NCI-H2171 treated with DMSO at 0.1 percent for 48 hours (cell line): Measurements from ENCODE around the gene TEX10.
"Not testable (repeated sequence)": the region's sequence is repeated elsewhere in the genome, so short reads cannot be mapped to it uniquely, and the experiment has no call there.

Source experiments
- DNase-seq: peaks from one replicate; lab custom pipeline; 2025; lab: John Stamatoyannopoulos, UW

Gene TEX10

DNA sequence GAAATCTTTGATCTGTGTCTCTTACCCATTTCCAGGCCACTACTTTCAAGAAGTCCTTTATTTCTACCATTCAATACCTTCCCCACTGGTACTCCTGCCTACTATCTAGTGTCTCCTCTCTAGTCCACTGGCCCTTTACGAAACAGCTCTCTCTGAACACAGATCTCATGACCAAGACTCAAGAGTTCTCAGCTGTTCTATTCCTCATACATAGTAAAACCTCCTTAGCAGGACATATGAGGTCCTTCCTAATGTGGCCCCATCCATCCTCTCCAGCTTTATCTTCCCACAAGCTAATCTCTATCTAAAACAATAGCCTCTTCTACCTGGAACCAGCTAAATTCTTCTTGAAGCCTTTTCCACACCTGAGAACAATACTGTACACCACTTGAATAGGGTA is 2.6 kb downstream of the TEX10 start:
- no peak for DNase-seq

DNA sequence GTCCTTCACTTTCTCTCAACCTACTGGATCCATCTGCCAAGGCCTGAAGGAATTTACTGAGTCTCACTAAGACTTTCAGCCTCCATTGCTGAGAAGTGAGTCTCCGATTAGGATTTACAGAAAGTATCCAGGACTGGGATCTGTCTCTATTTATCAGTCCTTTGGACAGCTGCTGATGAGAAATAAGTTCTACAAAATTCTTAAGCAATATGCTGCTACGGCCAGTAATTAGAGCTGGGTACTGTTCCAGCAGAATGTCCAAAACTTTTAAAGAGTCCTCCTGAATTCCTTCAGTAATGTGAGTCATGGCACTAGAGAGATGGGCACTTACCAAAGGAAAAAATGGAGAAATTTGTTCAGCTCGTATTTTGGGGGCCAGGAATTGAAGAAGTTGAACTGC is 5.9 kb downstream of the TEX10 start:
- DNase-seq = no peak

DNA sequence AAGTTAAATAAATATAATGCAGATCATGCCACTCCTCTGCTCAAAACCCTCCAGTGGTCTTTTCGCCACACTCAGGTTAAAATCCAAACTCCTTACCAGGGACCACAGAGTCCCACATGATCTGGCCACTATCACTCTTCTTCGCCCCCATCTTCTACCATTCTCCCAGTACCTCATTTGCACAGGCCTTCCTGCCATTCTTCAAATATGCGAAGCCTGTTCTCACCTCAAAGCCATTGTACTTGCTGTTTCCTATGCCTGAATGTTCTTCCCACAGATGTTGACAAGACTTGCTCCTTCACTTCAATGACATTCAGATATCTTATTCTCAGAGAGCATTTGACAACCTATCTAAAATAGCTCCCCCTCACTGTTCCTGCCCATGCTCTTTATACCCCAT is 10.9 kb downstream of the TEX10 start:
- no peak for DNase-seq

DNA sequence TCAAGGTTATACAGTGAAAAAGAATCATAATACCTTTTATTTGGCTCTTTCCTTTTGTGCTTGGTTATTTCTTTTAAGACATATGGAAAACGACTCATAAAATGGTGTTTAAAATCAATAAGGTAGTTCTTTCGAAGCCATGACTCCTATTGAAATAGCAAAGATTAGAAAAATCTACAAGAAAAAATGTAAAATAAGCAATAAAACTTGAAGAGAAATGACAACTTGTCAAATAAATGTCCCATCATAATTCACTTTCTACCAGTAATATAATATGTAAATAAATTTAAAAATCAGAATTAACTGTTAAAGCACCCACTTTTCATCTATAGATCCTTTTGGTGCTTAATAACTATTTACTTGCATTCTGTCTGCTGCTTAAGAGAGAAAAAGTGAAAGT is 12.5 kb downstream of the TEX10 start:
- DNase-seq = no peak

DNA sequence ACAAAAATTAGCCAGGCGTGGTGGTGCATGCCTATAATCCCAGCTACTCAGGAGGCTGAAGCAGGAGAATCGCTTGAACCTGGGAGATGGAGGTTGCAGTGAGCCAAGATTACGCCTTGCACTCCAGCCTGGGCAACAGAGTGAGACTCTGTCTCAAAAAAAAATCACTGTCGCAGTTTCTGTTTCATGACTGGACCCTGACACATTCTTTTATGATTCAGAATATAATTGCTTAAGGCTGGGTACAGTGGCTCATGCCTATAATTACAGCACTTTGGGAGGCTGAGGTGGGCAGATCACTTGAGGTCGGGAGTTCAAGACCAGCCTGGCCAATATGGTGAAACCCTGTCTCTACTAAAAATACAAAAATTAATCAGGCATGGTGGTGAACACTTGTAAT is 14.0 kb downstream of the TEX10 start:
- DNase-seq = not testable (repeated sequence)

DNA sequence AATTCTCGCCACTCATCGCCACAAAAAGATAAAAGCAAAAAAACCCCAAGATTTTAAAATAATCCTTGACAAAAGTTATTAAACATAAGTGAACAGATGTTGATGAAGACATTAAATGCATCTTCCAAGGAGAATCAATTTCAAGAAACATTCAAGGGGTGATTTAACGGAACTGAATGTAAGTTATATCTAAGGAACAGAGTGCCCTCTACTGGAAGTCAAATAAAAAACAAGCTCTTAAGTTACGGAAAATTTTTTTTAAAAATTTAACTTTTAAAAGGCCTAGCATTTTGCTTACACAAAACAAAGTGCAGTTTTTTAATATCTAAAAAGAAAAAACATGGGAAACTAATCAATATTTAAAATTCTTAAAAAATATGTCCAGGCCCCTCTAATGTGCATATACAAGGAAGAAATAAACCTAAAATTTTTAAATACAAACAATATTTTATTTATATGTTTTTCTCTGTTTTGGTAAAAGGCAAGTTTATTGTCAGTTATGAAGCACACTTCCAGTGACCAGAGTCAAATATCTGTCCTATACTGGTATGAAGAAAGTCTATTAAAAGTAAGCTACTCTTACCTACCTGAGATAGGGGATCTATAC is 28.0 kb downstream of the TEX10 start:
- peak; percentile 73 for DNase-seq

DNA sequence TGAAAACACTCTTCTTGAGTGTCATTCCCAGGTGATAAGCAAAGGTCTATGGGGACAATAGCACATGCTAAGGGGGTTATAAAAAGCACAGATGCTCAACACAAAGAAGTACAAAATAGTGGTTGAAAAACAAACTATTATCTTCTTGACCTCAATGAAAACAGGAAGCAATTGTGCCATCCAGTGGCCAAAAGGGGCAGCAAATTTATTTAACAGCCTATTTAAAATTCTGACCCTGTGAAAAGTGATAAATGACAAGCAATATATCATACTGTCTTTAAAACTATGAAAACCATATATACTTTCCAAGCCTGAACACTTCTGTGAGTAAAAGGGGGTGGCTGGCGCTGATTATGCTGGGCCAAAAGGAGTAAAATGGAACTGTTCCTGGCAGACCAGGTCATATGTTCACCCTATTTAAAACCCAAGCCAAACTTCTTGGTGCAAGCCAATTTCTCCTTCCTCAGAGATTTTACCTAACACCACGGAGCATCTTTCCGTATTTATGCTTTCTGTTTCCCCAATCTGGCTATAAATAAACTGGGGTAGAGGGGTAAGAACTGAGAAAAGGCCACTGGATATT is 29.7 kb downstream of the TEX10 start:
- peak; percentile 45 for DNase-seq

DNA sequence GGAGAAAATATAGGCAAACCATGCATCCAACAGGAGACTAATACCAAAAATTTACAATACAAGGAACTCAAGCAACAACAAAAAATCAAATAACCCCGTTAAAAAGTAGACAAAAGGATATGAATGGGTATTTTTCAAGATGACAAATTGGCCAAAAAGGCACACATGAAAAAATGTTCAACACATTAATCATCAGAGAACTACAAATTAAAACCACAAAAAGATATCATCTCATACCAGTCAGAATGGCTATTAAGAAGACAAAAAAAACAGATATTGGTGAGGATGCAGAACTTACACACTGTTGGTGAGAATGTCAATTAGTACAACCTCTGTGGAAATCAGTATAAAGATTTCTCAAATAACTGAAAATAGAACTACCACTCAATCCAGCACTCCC is 35.0 kb downstream of the TEX10 start:
- DNase-seq = no peak

DNA sequence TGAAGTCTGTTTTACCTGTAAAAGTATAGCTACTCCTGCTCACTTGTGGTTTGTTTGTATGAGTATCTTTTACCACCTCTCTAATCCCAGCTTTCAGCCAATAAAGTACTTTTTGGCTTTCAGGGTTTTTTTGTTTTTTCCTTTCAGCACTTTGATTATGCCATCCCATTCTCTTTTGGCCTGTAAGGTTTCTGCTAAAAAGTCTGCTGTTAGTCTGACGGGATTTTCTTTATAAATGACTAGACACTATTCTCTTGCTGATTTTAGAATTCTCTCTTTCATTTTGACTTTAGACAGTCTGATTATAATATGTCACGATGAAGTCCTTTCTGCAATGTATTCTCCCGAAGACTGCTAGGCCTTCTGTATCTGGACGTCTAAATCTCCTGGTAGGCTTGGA is 37.2 kb downstream of the TEX10 start:
- DNase-seq = no peak

DNA sequence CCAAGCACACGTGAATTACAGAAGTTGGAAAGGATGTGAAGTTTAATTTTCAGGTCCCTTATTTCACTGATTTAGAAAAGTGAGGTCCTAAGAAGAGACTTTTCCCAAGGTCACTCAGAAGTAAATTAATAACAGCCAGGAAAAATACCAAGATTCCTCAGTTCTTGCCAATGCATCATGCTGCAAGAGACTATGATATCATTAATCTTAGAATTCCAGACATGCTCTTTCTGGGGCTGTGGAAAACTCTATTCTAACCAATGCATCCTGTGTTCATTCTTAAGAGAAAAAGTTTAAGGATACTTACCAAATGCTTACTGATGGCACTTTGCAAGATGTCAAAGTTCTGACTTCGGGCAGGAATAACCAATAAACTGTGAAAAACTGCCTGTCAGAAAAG is 42.8 kb downstream of the TEX10 start:
- DNase-seq = no peak

DNA sequence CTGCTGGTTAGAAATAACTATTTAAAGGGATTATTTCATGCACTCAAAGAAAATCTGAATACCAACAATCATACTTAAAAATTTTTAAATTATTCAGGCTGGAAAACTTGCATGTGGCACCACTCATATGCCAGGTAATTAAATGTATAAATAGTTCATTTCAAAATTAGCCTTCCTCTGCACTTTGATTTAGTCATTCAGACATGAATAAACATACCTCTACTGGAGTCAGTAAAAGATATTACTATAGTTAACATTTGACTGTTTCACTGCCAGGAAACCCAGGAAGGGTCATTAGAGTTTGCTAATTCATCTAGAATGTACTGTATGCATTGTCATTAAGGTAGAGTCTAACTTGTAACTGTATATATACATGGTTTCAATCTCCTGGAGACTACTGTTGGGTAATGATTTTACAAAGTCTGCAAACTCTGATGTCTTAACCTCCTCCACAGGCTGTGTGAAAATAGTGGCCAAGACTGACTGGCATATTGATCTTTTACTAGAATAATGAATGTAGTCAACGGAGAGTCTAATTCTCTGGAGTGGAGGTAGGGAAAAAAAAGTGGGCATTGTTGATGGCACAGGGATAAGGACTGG is 43.7 kb downstream of the TEX10 start:
- DNase-seq = no peak

DNA sequence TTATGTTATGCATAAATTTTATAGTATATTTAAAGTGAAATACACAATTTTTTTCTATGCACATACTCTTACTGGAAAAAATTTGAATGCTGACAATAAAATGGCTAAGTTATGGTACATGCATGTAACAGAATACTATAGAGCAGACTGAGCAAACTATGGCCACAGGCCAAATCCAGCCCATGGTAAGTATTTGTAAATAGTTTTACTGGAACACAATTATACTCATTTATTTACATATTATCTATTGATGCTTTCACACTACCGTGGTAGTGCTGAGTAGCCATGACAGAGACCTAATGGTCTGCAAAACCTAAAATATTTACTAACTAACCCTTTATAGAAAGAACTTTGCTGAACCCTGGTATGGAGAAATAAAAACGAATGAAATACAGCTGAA is 45.7 kb downstream of the TEX10 start:
- DNase-seq = no peak

DNA sequence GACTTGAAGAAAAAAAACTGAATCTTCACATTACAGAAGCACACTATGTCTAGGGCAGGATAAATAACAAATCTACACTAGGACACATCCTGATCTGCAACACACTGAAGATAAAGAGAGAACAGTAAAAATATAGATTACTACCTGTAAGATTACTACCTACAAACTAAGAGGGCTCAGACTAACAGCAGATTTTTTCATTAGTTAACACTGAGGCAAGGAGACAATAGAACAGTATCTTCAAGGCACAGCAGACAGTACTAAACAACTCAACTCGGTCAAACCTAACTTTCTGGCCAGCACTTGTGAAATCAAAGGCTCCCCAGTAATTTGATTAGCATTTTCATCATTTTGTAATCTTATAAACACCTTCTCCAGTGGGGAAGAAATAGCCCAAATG is 46.5 kb downstream of the TEX10 start:
- no peak for DNase-seq

DNA sequence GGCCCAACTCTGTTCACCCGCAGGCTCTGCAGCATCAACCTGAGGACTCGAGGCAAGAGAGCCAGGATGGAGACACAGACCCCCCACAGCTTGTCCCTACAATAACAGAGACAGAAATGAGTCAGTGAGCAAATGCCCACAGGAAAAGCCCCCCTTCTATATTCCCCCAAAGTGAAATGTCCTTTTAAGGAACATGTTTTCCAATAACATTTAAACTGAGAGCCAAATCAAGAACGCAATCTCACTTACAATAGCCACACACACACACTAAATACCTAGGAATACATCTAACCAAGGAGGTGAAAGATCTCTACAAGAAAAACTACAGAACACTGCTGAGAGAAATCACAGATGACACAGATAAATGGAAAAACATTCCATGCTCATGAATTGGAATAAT is 49.0 kb downstream of the TEX10 start:
- no peak for DNase-seq

DNA sequence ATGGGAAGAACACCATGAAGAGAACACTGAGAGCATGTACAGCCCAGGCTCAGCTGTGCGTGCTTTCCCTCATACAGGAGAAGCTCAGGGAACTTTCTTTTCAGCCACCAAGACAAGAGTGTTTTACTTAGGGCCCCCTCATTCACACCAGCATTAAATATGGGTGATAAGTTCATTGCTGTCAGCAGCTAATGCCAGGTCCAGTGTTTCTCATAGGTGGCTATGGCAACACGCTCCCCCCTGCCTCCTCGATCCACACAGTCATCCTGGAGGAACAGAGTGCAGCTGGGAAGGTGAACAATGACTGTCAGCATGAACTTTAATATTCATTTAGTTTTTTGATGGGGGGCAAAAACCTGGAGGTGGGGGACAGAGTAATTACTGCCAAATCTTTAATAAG is 54.4 kb downstream of the TEX10 start:
- no peak for DNase-seq

DNA sequence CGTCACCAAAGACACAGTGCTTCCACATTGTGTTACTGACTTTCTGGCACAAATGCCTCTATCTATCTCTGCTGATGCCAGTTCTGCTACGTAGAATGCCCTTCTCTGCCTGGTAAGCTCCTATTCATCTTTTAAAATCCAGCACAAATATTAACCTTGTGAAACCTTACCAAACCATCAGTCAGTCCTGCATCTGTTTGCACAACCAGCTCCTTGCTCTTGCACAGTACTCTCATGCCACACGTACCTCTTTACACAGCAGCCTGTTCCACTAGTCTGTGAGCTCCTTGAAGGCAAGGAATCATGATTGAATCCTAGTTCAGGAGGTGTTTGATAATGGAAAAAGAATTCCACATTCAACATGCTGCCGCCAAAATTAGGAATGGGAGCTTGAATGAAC is 56.3 kb downstream of the TEX10 start:
- DNase-seq = no peak

DNA sequence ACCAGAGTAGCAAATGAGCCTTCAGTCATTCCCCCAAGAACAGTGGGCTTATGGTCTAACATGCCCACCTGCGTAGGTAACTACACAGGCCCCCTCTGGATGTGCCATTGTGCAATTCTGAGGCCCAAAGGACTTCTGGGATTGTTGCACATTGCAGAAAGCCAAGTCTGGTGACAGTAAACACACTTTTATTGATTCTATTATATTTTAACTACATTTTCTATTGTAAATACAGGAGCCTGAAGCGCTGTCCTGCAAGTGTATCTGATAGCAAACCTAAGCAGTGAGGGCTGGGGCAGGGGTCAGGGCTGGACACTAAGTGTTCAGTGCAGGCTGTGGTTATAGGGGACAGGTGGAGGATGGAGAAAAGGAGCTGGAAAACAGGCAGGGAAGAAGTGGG is 57.5 kb downstream of the TEX10 start:
- no peak for DNase-seq

DNA sequence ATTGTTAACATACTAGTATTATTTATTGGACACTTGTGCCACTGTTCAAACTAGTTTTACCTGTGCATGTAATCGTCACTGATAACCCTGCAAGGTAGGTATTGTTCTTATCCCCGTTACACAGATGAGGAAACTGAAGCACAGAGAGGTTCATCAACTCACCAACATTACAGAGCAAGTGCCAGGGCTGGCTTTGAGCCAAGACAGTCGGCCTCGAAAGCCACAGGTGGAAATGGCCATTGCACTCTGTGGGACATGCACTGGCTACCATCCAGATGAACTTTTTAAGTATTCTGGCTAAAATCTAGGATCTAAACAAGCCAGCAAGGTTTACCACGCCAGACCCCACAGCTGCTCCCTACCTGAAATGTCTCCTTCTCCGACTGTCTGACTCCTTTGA is 57.9 kb downstream of the TEX10 start:
- DNase-seq = no peak

DNA sequence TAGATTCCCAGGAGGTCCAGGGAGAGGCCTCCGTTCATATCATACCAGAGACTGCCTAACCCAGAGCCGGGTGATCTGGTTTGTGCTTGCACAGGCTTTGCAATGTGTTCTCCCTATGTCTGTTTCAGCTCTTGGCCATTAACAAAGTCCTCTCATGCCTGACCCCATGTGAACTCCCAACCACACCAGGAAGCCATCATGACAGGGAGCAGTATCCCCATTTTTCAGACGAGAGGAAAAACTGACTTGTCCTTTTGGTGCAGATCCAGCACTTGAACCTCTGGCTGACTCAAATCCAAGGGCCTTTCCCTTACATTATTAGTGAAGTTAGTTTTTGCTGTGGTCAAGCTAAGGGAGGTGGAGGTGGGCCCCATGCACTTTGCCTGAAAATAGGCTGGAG is 58.4 kb downstream of the TEX10 start:
- no peak for DNase-seq

DNA sequence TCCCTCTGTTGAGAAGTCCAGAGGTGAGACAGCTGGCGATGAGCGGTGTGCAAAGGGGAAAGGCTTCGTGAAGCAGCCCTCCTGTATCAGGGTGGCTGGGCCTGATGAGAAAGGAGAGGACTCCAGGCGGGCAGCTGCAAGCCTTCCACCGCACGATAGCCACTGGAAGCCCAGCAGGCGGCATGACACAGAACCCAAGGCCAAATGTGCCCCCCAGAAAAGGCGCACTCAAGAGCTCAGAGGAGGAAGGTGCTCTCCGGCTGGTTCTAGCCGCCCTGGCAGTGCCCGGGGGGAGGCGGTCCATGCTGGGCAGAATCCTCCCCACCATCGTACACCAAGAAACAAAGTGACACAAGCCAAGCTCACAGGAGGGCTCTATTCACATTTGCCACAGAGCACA is 60.3 kb downstream of the TEX10 start:
- no peak for DNase-seq

DNA sequence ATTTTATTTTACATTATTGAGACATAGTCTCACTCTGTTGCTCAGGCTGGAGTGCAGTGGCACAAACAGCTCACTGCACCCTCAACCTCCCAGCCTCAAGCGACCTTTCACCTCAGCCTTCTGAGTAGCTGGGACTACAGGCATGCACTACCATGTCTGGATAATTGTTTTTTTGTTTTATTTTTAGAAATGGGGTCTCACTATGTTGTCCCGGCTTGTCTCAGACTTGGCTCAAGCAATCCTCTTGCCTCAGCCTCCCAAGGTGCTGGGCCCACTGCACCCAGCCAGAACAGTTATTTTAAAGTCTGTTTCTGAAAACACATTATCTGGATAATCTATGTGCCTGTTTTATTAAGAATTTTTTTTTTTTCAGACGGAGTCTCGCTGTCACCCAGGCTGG is 62.0 kb downstream of the TEX10 start:
- DNase-seq = no peak

DNA sequence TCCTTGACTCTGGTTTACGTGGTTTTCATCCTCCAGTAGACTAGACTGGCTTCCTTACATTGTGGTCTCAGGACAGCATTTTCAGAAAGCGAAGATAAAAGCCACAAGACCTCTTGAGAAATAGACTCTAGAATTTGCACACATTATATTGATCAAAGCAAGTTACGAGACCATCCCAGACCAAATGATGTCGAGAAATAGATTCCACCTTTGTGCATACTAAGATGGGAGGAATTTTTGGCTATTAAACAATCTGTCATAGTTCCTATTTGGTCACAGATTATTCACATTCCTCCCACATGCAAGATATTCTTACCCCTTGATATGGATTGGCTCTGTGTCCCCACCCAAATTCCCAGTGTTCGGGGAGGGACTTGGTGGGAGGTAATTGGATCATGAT is 65.6 kb downstream of the TEX10 start:
- no peak for DNase-seq

DNA sequence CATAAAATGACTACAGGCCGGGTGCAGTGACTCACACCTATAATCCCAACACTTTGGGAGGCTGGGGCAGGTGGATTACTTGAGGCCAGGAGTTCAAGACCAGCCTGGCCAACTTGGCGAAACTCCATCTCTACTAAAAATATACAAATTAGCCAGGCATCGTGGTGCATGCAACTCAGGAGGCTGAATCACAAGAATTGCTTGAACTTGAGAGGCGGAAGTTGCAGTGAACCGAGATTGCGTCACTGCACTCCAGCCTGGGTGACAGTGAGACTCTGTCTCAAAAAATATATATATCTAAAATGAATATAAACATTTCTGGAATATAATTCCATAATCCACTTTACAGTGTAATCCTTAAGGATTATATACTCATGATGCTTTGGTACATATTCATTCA is 66.5 kb downstream of the TEX10 start:
- no peak for DNase-seq

DNA sequence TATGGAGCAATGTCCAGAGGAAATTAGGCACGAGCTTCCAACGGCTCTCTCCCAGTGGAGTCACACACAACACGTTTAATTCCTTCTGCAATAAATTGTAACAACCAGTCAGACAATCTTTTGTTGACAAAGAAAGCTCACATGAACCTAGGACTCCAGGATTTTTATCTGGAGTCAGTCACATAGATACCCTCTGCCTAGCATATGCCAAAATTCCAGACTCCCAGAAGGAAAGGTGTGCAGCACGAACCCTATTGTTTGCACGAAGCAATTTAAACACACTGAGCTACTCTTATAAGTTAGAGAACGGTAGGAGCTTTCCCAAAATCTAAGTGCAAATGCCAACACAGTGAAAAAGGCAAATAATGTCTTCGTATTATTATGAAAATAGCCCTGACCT is 67.1 kb downstream of the TEX10 start:
- no peak for DNase-seq
